Mesothelial cell of epicardium (in vitro differentiated cells): Measurements from ENCODE around the gene THAP11. TPM values are rescaled to one million over a fixed set of nuclear protein-coding genes. Genes with fewer than 3 reads are reported as not detected.
A peak's percentile ranks its signal among the peaks of the same experiment; 100 is the strongest.

ENCODE experiments used
- DNase-seq, 2 experiments: peaks; one replicate each; pipeline ENCODE4 v3.0.0; 2021; ENCODE audit warnings: low spot score in 2 of 2; ENCODE audit not compliant: unreplicated experiment in 2 of 2
- H3K27ac Mint-ChIP-seq: 2 replicates; pipeline ENCODE4 v1.8.0; 2021; ENCODE audit warnings: mixed read lengths
- H3K27me3 Mint-ChIP-seq: 2 replicates; pipeline ENCODE4 v1.8.0; 2021; ENCODE audit warnings: low read depth, mixed read lengths
- H3K36me3 Mint-ChIP-seq: 2 replicates; pipeline ENCODE4 v1.8.0; 2021; ENCODE audit warnings: mixed read lengths
- H3K4me1 Mint-ChIP-seq: 2 replicates; pipeline ENCODE4 v1.8.0; 2021; ENCODE audit warnings: mixed read lengths
- H3K4me3 Mint-ChIP-seq: 2 replicates; pipeline ENCODE4 v1.8.0; 2021; ENCODE audit warnings: mild to moderate bottlenecking, moderate library complexity, mixed read lengths
- H3K9me3 Mint-ChIP-seq: 2 replicates; pipeline ENCODE4 v1.8.0; 2021; ENCODE audit warnings: mixed read lengths
- total RNA-seq: library from RNA; stranded (reverse); gene quantifications from 3 replicates; pipeline ENCODE4 v1.2.1, GENCODE V29; 2021
- TF ChIP-seq, protein P1 (sequence below): fragments of 200-600 bp; sonication (generic); IDR thresholded peaks from one replicate; pipeline ENCODE4 v1.5.0; 2021; ENCODE audit warnings: antibody characterized with exemption; ENCODE audit not compliant: unreplicated experiment

Gene THAP11
- total RNA-seq: 27.6 to 28.6 TPM (median 28.1 TPM) in 3 replicates

DNA sequence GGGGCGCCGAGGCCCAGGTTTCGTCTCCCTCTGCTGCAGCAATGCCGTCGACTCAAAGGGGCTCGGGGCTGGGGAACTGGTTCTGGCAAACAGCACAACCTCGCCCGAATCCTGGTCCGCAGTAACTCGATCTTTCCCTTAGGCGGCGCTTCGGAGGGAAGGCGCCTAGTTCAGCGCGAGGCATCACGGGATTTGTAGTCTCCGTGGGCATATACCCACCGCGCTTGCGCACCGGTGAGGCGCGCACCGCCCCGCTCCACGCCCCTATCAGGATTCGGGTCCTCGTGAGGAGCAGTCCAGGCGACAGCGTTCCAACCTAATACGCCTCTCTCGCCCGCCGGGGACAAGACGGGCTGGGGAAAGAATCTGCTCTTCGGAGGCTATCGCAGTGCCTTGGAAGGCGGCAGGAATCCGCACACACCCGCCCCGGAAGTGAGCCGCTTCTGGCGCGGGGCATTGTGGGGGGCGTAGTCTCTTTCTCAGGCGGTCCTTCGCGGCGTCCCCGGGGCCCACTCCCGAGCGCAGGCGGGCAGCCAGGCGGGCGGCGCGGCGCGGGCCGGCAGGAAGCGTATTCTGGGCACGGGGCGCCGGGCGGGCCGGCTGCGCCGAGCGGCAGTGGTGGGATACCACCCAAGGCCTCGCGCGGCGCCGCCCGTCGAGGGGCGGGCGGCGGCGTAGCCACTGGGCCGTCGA is at the start of gene THAP11:
TSS of gene THAP11 (plus strand) at position 505 of the 693 bp plus-strand sequence. CDS start 235 bp downstream, outside the sequence.
- Mint-ChIP-seq H3K4me3 (peak within 1 kb of the TSS; percentile 96), H3K9me3 (no peaks in the 10 kb centered on the region), H3K27ac (peak within 1 kb of the TSS; percentile 95), H3K27me3 (no peaks in the 10 kb centered on the region), H3K36me3 (no peaks in the 10 kb centered on the region), H3K4me1 (peaks cover 44% of the 10 kb centered on the region)
- TF ChIP-seq, protein P1, sequence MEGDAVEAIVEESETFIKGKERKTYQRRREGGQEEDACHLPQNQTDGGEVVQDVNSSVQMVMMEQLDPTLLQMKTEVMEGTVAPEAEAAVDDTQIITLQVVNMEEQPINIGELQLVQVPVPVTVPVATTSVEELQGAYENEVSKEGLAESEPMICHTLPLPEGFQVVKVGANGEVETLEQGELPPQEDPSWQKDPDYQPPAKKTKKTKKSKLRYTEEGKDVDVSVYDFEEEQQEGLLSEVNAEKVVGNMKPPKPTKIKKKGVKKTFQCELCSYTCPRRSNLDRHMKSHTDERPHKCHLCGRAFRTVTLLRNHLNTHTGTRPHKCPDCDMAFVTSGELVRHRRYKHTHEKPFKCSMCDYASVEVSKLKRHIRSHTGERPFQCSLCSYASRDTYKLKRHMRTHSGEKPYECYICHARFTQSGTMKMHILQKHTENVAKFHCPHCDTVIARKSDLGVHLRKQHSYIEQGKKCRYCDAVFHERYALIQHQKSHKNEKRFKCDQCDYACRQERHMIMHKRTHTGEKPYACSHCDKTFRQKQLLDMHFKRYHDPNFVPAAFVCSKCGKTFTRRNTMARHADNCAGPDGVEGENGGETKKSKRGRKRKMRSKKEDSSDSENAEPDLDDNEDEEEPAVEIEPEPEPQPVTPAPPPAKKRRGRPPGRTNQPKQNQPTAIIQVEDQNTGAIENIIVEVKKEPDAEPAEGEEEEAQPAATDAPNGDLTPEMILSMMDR: peak; percentile 83
- DNase-seq: peak; percentile 90 to 97

DNA sequence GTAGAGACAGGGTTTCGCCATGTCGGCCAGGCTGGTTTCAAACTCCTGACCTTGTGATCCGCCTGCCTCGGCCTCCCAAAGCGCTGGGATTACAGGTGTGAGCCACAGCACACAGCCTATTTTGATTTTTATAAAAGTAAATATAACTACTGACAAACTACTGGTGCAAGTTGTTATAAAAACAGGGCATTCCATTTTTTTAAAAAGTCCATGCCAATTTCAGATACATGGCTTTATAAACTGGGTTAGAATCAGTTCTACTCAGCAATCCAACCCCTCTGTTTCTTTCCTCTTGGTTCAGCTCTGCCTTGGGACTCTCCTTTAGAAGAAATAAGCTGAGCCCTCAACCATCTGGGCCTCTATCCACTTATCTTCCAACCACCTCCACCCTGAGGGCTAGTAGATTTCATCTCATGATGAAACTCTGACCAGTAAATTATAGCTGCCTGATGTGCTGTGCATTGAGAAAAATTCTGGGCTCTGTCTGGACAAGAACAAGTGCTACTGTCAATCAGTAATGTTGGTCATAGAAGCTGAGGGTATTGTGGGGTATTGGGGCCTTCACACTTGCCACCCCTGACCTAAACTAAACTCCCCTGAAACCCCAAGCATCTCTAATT is 45.9 kb upstream of the THAP11 start:
- TF ChIP-seq, protein P1: no peak
- DNase-seq: no peak
- H3K4me3 Mint-ChIP-seq: no peak overlapping the region
- peak overlapping the region; percentile 56 for H3K27ac Mint-ChIP-seq
- H3K27me3 Mint-ChIP-seq: no peaks in the 10 kb centered on the region
- H3K4me1 Mint-ChIP-seq: peaks cover 4% of the 10 kb centered on the region
- peaks cover 17% of the 10 kb centered on the region for H3K36me3 Mint-ChIP-seq
- no peaks in the 10 kb centered on the region for H3K9me3 Mint-ChIP-seq

DNA sequence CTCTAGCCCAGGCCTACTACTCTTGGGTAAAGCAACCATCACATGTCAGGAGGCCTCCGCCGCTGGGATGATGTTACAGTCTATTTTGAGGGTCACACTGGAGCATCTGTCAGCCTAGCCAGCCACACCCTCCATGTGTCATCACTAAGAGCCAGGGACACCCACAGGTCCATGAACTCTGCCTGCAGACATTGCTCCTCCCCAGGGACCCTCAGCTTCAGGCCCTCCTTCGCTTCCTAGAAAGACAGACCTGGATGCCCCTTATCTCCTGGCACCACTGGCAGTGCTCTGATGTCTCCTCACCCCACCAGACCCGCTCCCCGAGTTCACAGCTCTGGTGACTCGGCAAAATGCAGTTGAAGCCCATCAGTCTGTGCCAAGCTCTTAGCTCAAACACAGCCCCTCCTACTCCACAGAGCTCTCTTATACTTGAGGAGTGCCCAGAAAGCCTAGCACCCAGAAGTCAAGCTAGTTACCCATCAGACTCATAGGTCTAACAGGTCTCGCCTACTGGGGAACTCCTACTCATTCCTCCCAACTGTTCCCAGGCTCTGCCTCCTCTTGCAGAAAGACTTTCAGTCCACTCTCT is 41.7 kb upstream of the THAP11 start:
- no peak for DNase-seq
- Mint-ChIP-seq H3K27ac (no peak overlapping the region), H3K36me3 (peaks cover 23% of the 10 kb centered on the region), H3K4me1 (peaks cover 12% of the 10 kb centered on the region), H3K9me3 (no peaks in the 10 kb centered on the region), H3K4me3 (no peak overlapping the region), H3K27me3 (no peaks in the 10 kb centered on the region)
- TF ChIP-seq, protein P1: no peak

DNA sequence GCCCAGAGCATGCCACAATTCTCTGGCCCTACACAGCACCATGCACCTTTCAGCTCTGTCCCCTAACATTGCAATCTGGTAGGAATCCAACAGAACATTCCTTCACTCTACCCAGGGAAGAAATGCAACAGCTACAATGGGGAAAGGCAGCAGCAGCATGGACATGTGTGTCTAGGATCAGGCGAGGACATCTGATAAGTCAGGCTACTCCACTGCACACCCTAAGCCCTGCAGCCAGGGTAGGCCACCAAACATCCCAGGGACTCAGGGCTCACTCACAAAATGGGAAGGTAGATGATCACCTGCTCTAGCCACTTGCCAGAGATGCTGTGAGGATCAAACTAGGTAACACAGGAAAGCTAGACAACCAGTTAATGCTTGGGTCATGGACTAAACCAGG is 40.9 kb upstream of the THAP11 start:
- TF ChIP-seq, protein P1: no peak
- H3K27ac Mint-ChIP-seq: no peak overlapping the region
- no peak overlapping the region for H3K4me3 Mint-ChIP-seq
- no peaks in the 10 kb centered on the region for H3K27me3 Mint-ChIP-seq
- peaks cover 17% of the 10 kb centered on the region for H3K4me1 Mint-ChIP-seq
- peaks cover 22% of the 10 kb centered on the region for H3K36me3 Mint-ChIP-seq
- DNase-seq: no peak
- H3K9me3 Mint-ChIP-seq: no peaks in the 10 kb centered on the region

DNA sequence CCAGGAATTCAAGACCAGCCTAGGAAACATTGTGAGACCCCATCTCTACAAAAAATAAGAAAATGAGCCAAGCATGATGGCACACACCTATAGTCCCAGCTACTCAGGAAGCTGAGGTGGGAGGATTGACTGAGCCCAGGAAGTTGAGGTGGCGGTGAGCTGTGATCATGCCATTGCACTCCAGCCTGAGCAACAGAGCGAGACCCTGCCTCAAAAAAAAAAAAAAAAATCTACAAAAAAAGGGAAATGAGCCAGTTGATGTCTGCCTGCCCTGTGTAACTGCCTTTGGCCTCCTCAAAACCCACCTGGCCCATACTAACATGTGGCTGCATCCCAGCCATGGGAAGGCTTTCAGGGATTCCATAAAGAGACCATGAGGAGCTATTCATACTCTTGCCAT is 40.2 kb upstream of the THAP11 start:
- Mint-ChIP-seq H3K9me3 (no peaks in the 10 kb centered on the region), H3K4me3 (no peak overlapping the region), H3K36me3 (peaks cover 18% of the 10 kb centered on the region), H3K4me1 (peaks cover 12% of the 10 kb centered on the region), H3K27ac (no peak overlapping the region), H3K27me3 (no peaks in the 10 kb centered on the region)
- TF ChIP-seq, protein P1: no peak
- no peak for DNase-seq
